Breast epithelium (tissue), 4 donors: ENCODE results near the gene SUCO. TPM values are rescaled to one million over a fixed set of nuclear protein-coding genes. Genes with fewer than 3 reads are reported as not detected.

Source experiments
- DNase-seq, 2 donors: peaks; one replicate each; pipeline ENCODE4 v3.0.0-alpha.2; 2019; ENCODE audit warnings: low spot score in 2 of 2
- H3K27ac ChIP-seq, 2 donors: fragments of 200-600 bp; sonication (generic) in 1 of 2; one replicate each; pipeline ENCODE4 v1.5.1; 2016 to 2019; ENCODE audit warnings: mild to moderate bottlenecking in 1 of 2
- H3K27me3 ChIP-seq, 2 donors: fragments of 200-600 bp; sonication (generic) in 1 of 2; one replicate each; pipeline versions ENCODE4 v1.5.1 to v1.6.0; 2017 to 2019; ENCODE audit warnings: control low read depth in 1 of 2, mild to moderate bottlenecking in 1 of 2
- H3K36me3 ChIP-seq: fragments of 200-600 bp; one replicate; pipeline ENCODE4 v1.5.1; 2019
- H3K4me1 ChIP-seq, 2 donors: fragments of 200-600 bp; sonication (generic); one replicate each; pipeline ENCODE4 v1.5.1; 2016 to 2019; ENCODE audit warnings: control low read depth in 1 of 2
- H3K4me3 ChIP-seq, 3 donors: fragments of 200-600 bp; sonication (generic); 1 replicate in 2 of 3; 2 replicates in 1 of 3; pipeline ENCODE4 v1.5.1; 2016 to 2019; ENCODE audit warnings: mild to moderate bottlenecking in 3 of 3, moderate library complexity in 2 of 3
- H3K9me3 ChIP-seq, 2 donors: fragments of 200-600 bp; sonication (generic) in 1 of 2; one replicate each; pipeline ENCODE4 v1.5.1; 2016 to 2019; ENCODE audit warnings: control low read depth in 1 of 2
- POLR2A ChIP-seq: fragments of 450-650 bp; IDR thresholded peaks from one replicate; pipeline ENCODE4 v1.6.1; 2016; ENCODE audit warnings: antibody characterized with exemption, mild to moderate bottlenecking, moderate library complexity
- POLR2AphosphoS5 ChIP-seq, 3 donors: sonication (generic); formaldehyde crosslinking; IDR thresholded peaks; one replicate each; pipeline ENCODE4 v1.6.1; 2017; ENCODE audit warnings: antibody characterized with exemption in 3 of 3
- intact Hi-C: fragments of 100-400 bp; cut with DNase I; formaldehyde crosslinking; loops from one replicate; pipeline ENCODE4 v1.15.1; 2023; ENCODE audit warnings: low total_unique reads
- total RNA-seq, 3 donors: library from RNA; depleted of rRNA; stranded (reverse); fragments of >200 nt; gene quantifications; one replicate each; pipeline ENCODE4 v1.1.0, GENCODE V29; 2016
- TF ChIP-seq, protein P1 (sequence below), 3 donors: fragments of 450-650 bp; IDR thresholded peaks; one replicate each; pipeline ENCODE4 v1.5.1; 2016 to 2017; ENCODE audit warnings: antibody characterized with exemption in 3 of 3, mild to moderate bottlenecking in 3 of 3, moderate library complexity in 3 of 3

The SUCO gene
- total RNA-seq, 3 donors from 2014 or later, result 29.6 to 70.8 (median 43.9) TPM

DNA sequence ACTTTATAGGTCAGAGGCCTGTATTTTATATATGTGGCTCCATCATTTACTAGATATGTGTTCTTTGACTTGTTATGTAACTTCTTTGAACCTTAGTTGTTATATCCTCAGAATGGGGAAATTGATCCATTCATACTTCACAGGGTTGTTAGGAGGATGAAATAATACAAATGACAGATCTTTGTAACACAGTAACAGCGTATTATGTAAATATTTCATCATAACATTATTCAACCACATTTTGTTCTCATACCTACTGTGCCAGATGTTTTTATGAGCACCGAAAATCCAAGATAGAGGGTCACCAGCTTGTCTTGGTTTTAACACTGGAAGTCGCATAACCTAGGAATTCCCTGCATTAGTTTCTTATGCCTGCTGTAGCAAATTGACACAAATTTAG lies 3.3 kb downstream of the SUCO start:
- no peak overlapping the region for H3K27ac ChIP-seq
- peaks cover 0 to 13% of the 10 kb centered on the region in 2 donors for H3K4me1 ChIP-seq
- TF ChIP-seq POLR2A (no peak), POLR2AphosphoS5 (IDR thresholded peaks at IDR 0.05) (no peak)
- TF ChIP-seq, protein P1, sequence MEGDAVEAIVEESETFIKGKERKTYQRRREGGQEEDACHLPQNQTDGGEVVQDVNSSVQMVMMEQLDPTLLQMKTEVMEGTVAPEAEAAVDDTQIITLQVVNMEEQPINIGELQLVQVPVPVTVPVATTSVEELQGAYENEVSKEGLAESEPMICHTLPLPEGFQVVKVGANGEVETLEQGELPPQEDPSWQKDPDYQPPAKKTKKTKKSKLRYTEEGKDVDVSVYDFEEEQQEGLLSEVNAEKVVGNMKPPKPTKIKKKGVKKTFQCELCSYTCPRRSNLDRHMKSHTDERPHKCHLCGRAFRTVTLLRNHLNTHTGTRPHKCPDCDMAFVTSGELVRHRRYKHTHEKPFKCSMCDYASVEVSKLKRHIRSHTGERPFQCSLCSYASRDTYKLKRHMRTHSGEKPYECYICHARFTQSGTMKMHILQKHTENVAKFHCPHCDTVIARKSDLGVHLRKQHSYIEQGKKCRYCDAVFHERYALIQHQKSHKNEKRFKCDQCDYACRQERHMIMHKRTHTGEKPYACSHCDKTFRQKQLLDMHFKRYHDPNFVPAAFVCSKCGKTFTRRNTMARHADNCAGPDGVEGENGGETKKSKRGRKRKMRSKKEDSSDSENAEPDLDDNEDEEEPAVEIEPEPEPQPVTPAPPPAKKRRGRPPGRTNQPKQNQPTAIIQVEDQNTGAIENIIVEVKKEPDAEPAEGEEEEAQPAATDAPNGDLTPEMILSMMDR (IDR thresholded peaks at IDR 0.05), result no peak
- DNase-seq, result no peak
- H3K27me3 ChIP-seq, result no peaks in the 10 kb centered on the region
- H3K9me3 ChIP-seq, result no peaks in the 10 kb centered on the region
- no peak overlapping the region for H3K4me3 ChIP-seq
- H3K36me3 ChIP-seq, result no peaks in the 10 kb centered on the region
- intact Hi-C loops, result no loop called here

DNA sequence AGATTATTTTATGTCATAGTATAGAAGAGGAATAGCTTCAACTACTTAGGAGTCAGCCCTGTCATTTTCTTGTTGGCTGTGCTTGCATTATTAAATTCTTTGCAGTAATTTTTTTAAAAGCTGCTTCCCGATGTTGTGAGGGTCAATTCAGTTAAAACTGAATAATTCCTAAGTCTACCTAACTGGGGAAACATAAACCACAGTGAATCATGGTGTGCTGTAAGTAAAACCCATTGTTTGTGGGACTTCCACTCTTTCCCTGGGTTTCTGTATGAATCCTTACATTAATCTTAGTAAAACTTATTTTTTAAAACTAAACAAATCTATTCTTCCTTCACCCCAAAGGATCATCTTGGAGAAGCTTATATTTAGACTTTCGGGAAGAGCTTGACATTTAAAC lies 4.4 kb downstream of the SUCO start:
- no peak for DNase-seq
- Histone ChIP-seq H3K27me3 (no peaks in the 10 kb centered on the region), H3K4me1 (peaks cover 0 to 10% of the 10 kb centered on the region in 2 donors), H3K27ac (no peak overlapping the region), H3K36me3 (no peaks in the 10 kb centered on the region), H3K4me3 (no peak overlapping the region), H3K9me3 (no peaks in the 10 kb centered on the region)
- TF ChIP-seq POLR2AphosphoS5 (IDR thresholded peaks at IDR 0.05) (no peak), POLR2A (no peak)
- TF ChIP-seq, protein P1 (IDR thresholded peaks at IDR 0.05), result no peak
- intact Hi-C loops, result no loop called here

- Histone ChIP-seq H3K27me3 (no peaks in the 10 kb centered on the region), H3K4me1 (peaks cover 0 to 10% of the 10 kb centered on the region in 2 donors), H3K9me3 (no peaks in the 10 kb centered on the region), H3K36me3 (no peaks in the 10 kb centered on the region), H3K27ac (no peak overlapping the region), H3K4me3 (no peak overlapping the region)
- intact Hi-C loops, result no loop called here
- TF ChIP-seq POLR2A, result no peak
- TF ChIP-seq, protein P1 (IDR thresholded peaks at IDR 0.05), result no peak
- TF ChIP-seq POLR2AphosphoS5 (IDR thresholded peaks at IDR 0.05), result no peak
- no peak for DNase-seq
Measured at GRCh38 chr1:172537827-172538391, 5.0 kb downstream of the SUCO start.

GRCh38 chr1:172540635-172541034 lies 7.7 kb downstream of the SUCO start:
- intact Hi-C loops, result no loop called here
- H3K27me3 ChIP-seq, result no peaks in the 10 kb centered on the region
- no peaks in the 10 kb centered on the region for H3K36me3 ChIP-seq
- no peak overlapping the region for H3K4me3 ChIP-seq
- H3K9me3 ChIP-seq, result no peaks in the 10 kb centered on the region
- H3K27ac ChIP-seq, result no peak overlapping the region
- H3K4me1 ChIP-seq, result peaks cover 0 to 10% of the 10 kb centered on the region in 2 donors
- no peak for DNase-seq
- no peak for TF ChIP-seq POLR2AphosphoS5 (IDR thresholded peaks at IDR 0.05)
- TF ChIP-seq POLR2A, result no peak
- TF ChIP-seq, protein P1 (IDR thresholded peaks at IDR 0.05), result no peak

DNA sequence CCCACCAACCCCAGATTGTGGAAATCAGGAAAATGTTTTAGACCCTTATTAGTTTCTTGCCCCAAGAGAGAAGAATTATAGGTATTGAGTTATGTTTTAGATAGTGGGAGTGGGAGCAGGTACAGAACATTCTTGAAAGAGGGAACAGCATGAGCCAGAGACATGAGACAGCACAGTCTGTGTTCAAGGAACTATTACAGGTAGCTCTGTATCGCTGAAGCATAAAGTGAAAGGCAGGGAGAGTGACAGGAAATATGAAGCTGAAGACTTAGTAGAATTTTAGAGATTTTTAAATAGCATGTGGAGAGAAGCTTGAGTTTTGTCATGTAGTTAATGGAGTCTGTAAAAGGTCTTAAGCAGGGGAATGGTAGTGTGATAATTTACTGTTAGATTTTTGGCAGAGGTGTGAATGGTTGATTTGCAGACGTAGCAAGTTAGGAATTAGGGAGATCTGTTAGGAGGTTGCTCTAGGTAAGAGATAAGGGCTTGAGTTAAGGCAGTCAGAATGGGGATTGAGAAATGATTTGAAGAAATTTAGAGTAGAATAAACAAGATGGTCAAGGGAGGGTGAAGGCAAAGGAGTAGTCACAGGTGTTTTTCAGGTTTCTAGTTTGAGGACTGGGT lies 11.6 kb downstream of the SUCO start:
- H3K36me3 ChIP-seq, result no peaks in the 10 kb centered on the region
- no peaks in the 10 kb centered on the region for H3K9me3 ChIP-seq
- H3K4me1 ChIP-seq, result peaks cover 0 to 10% of the 10 kb centered on the region in 2 donors
- intact Hi-C loops, result no loop called here
- H3K27ac ChIP-seq, result no peak overlapping the region
- no peaks in the 10 kb centered on the region for H3K27me3 ChIP-seq
- TF ChIP-seq POLR2AphosphoS5 (IDR thresholded peaks at IDR 0.05), result no peak
- no peak overlapping the region for H3K4me3 ChIP-seq
- DNase-seq, result no peak
